Naive B cell (primary cell): ENCODE measurements around the gene DMRTB1. TPM values are rescaled to one million over a fixed set of nuclear protein-coding genes. Genes with fewer than 3 reads are reported as not detected.

Source experiments
- ATAC-seq, 2 donors: fragments of 150-1000 bp; cut with Tn5 transposase; 2 replicates each; pipeline ENCODE4 v1.10.0; 2021; ENCODE audit warnings: low read depth in 2 of 2, mild to moderate bottlenecking in 2 of 2, moderate library complexity in 2 of 2
- DNase-seq: peaks from one replicate; pipeline ENCODE4 v3.0.0; 2022
- H3K27ac Mint-ChIP-seq, 6 donors: one replicate each; pipeline ENCODE4 v1.8.0; 2020 to 2022; ENCODE audit warnings: mild to moderate bottlenecking in 6 of 6, mixed read lengths in 6 of 6, moderate library complexity in 5 of 6, inconsistent platforms in 2 of 6
- H3K27me3 Mint-ChIP-seq, 3 donors: one replicate each; pipeline ENCODE4 v1.8.0; 2021 to 2022; ENCODE audit warnings: mixed read lengths in 3 of 3, mild to moderate bottlenecking in 1 of 3
- H3K36me3 Mint-ChIP-seq, 2 donors: one replicate each; pipeline ENCODE4 v1.8.0; 2020 to 2022; ENCODE audit warnings: mixed read lengths in 2 of 2, inconsistent platforms in 1 of 2, mild to moderate bottlenecking in 1 of 2
- H3K4me1 Mint-ChIP-seq, 3 donors: one replicate each; pipeline ENCODE4 v1.8.0; 2020 to 2022; ENCODE audit warnings: mixed read lengths in 3 of 3, inconsistent platforms in 1 of 3, mild to moderate bottlenecking in 1 of 3, moderate library complexity in 1 of 3
- H3K4me3 Mint-ChIP-seq, 8 donors: one replicate each; pipeline ENCODE4 v1.8.0; 2020 to 2022; ENCODE audit warnings: mild to moderate bottlenecking in 8 of 8, mixed read lengths in 8 of 8, moderate library complexity in 8 of 8, inconsistent platforms in 2 of 8
- H3K9me3 Mint-ChIP-seq, 7 donors: one replicate each; pipeline ENCODE4 v1.8.0; 2020 to 2022; ENCODE audit warnings: mixed read lengths in 7 of 7, mild to moderate bottlenecking in 5 of 7, inconsistent platforms in 2 of 7, moderate library complexity in 1 of 7
- polyA plus RNA-seq, 6 donors: library from polyadenylated mRNA; unstranded; fragments of 300-500 nt; fragmentation: Illumina TruSeq; gene quantifications; one replicate each; pipeline ENCODE4 v1.2.3, GENCODE V29; 2021; ENCODE audit warnings: low read depth in 6 of 6

The DMRTB1 gene
- polyA plus RNA-seq, 6 donors from 2014 or later = not detected

GRCh38 chr1:53442299-53442698, 16.9 kb upstream of the DMRTB1 start:
- H3K4me3 Mint-ChIP-seq = no peak overlapping the region
- DNase-seq = no peak
- H3K4me1 Mint-ChIP-seq = no peaks in the 10 kb centered on the region
- no peak for ATAC-seq
- H3K9me3 Mint-ChIP-seq = no peaks in the 10 kb centered on the region
- H3K36me3 Mint-ChIP-seq = no peaks in the 10 kb centered on the region
- no peak overlapping the region for H3K27ac Mint-ChIP-seq
- peaks cover 0 to 3% (median 0%) of the 10 kb centered on the region in 3 donors for H3K27me3 Mint-ChIP-seq

- Mint-ChIP-seq H3K27ac (no peak overlapping the region), H3K9me3 (no peaks in the 10 kb centered on the region), H3K4me3 (no peak overlapping the region), H3K4me1 (no peaks in the 10 kb centered on the region), H3K27me3 (peaks cover 3 to 18% (median 11%) of the 10 kb centered on the region in 3 donors), H3K36me3 (no peaks in the 10 kb centered on the region)
- ATAC-seq (no peak), DNase-seq (no peak)
Measured at GRCh38 chr1:53446051-53446450, 13.1 kb upstream of the DMRTB1 start.

- no peak overlapping the region for H3K27ac Mint-ChIP-seq
- ATAC-seq (no peak), DNase-seq (no peak)
- H3K4me3 Mint-ChIP-seq = no peak overlapping the region
- H3K4me1 Mint-ChIP-seq = no peaks in the 10 kb centered on the region
- H3K27me3 Mint-ChIP-seq = peaks cover 3 to 18% (median 11%) of the 10 kb centered on the region in 3 donors
- no peaks in the 10 kb centered on the region for H3K9me3 Mint-ChIP-seq
- no peaks in the 10 kb centered on the region for H3K36me3 Mint-ChIP-seq
Measured at GRCh38 chr1:53447413-53447812, 11.8 kb upstream of the DMRTB1 start.

GRCh38 chr1:53448241-53448841, 10.9 kb upstream of the DMRTB1 start:
- Mint-ChIP-seq H3K27me3 (peaks cover 3 to 18% (median 11%) of the 10 kb centered on the region in 3 donors), H3K9me3 (no peaks in the 10 kb centered on the region), H3K27ac (no peak overlapping the region), H3K4me1 (no peaks in the 10 kb centered on the region), H3K36me3 (no peaks in the 10 kb centered on the region), H3K4me3 (no peak overlapping the region)
- no peak for DNase-seq
- ATAC-seq = no peak

GRCh38 chr1:53449021-53449420, 10.2 kb upstream of the DMRTB1 start:
- Mint-ChIP-seq H3K4me1 (no peaks in the 10 kb centered on the region), H3K36me3 (no peaks in the 10 kb centered on the region), H3K27ac (no peak overlapping the region), H3K27me3 (peaks cover 3 to 25% (median 11%) of the 10 kb centered on the region in 3 donors), H3K4me3 (no peak overlapping the region), H3K9me3 (no peaks in the 10 kb centered on the region)
- no peak for ATAC-seq
- no peak for DNase-seq

- Mint-ChIP-seq H3K4me3 (no peak overlapping the region), H3K27me3 (peaks cover 3 to 28% (median 11%) of the 10 kb centered on the region in 3 donors), H3K9me3 (no peaks in the 10 kb centered on the region), H3K36me3 (no peaks in the 10 kb centered on the region), H3K27ac (no peak overlapping the region), H3K4me1 (no peaks in the 10 kb centered on the region)
- ATAC-seq (no peak), DNase-seq (no peak)
Measured at GRCh38 chr1:53449693-53450092, 9.5 kb upstream of the DMRTB1 start.

- no peaks in the 10 kb centered on the region for H3K4me1 Mint-ChIP-seq
- H3K4me3 Mint-ChIP-seq = peak overlapping the region in 1 of 8 donors; percentile 53
- DNase-seq (no peak), ATAC-seq (no peak)
- H3K36me3 Mint-ChIP-seq = no peaks in the 10 kb centered on the region
- no peak overlapping the region for H3K27ac Mint-ChIP-seq
- peaks cover 0 to 28% (median 11%) of the 10 kb centered on the region in 3 donors for H3K27me3 Mint-ChIP-seq
- no peaks in the 10 kb centered on the region for H3K9me3 Mint-ChIP-seq
Measured at GRCh38 chr1:53450225-53450624, 9.0 kb upstream of the DMRTB1 start.

GRCh38 chr1:53454019-53454418, 5.2 kb upstream of the DMRTB1 start:
- ATAC-seq (no peak), DNase-seq (no peak)
- Mint-ChIP-seq H3K27me3 (peaks cover 0 to 23% (median 11%) of the 10 kb centered on the region in 3 donors), H3K36me3 (no peaks in the 10 kb centered on the region), H3K9me3 (no peaks in the 10 kb centered on the region), H3K4me3 (no peak overlapping the region), H3K4me1 (no peaks in the 10 kb centered on the region), H3K27ac (peak overlapping the region in 1 of 6 donors; percentile 53)

- Mint-ChIP-seq H3K27ac (peak overlapping the region in 1 of 6 donors; percentile 66), H3K9me3 (no peaks in the 10 kb centered on the region), H3K4me1 (no peaks in the 10 kb centered on the region), H3K27me3 (peaks cover 0 to 10% (median 0%) of the 10 kb centered on the region in 3 donors), H3K4me3 (no peak overlapping the region), H3K36me3 (no peaks in the 10 kb centered on the region)
- ATAC-seq = no peak
- DNase-seq = no peak
Measured at GRCh38 chr1:53455364-53455991, 3.7 kb upstream of the DMRTB1 start.

- DNase-seq (no peak), ATAC-seq (no peak)
- Mint-ChIP-seq H3K36me3 (no peaks in the 10 kb centered on the region), H3K27me3 (peaks cover 0 to 8% (median 0%) of the 10 kb centered on the region in 3 donors), H3K27ac (no peak overlapping the region), H3K4me3 (no peak overlapping the region), H3K4me1 (no peaks in the 10 kb centered on the region), H3K9me3 (no peaks in the 10 kb centered on the region)
Measured at GRCh38 chr1:53458634-53459033, 565 bp upstream of the DMRTB1 start.

- no peak for ATAC-seq
- Mint-ChIP-seq H3K27me3 (no peaks in the 10 kb centered on the region), H3K9me3 (no peaks in the 10 kb centered on the region)
Measured at GRCh38 chr1:53460211-53460634, 1.0 kb downstream of the DMRTB1 start.

GRCh38 chr1:53460666-53461322, 1.6 kb downstream of the DMRTB1 start:
- no peaks in the 10 kb centered on the region for H3K27me3 Mint-ChIP-seq
- H3K9me3 Mint-ChIP-seq = no peaks in the 10 kb centered on the region
- peak overlapping the region in 2 of 6 donors; percentile 64 to 92 for H3K27ac Mint-ChIP-seq
- H3K4me1 Mint-ChIP-seq = no peaks in the 10 kb centered on the region
- ATAC-seq = no peak
- no peak for DNase-seq
- no peaks in the 10 kb centered on the region for H3K36me3 Mint-ChIP-seq
- H3K4me3 Mint-ChIP-seq = peak overlapping the region in 1 of 8 donors; percentile 56

More at GRCh38 chr1:53460211-53460634, 1.0 kb downstream of the DMRTB1 start:
- no peak overlapping the region for H3K4me3 Mint-ChIP-seq
- H3K27ac Mint-ChIP-seq = peak overlapping the region in 1 of 6 donors; percentile 64
- no peaks in the 10 kb centered on the region for H3K4me1 Mint-ChIP-seq
- no peaks in the 10 kb centered on the region for H3K36me3 Mint-ChIP-seq
- DNase-seq = no peak

GRCh38 chr1:53461323-53462044, 2.3 kb downstream of the DMRTB1 start:
- ATAC-seq (no peak), DNase-seq (no peak)
- Mint-ChIP-seq H3K4me3 (no peak overlapping the region), H3K36me3 (no peaks in the 10 kb centered on the region), H3K9me3 (no peaks in the 10 kb centered on the region), H3K27ac (no peak overlapping the region), H3K4me1 (no peaks in the 10 kb centered on the region), H3K27me3 (no peaks in the 10 kb centered on the region)
